CD14-positive monocyte (primary cell): Measurements from ENCODE around the gene KCNS3. TPM values are rescaled to one million over a fixed set of nuclear protein-coding genes. Genes with fewer than 3 reads are reported as not detected.

Experiments
- DNase-seq, 3 donors: peaks; one replicate each; pipeline ENCODE4 v3.0.0-alpha.2; 2011 to 2022
- H2AFZ ChIP-seq: 2 replicates; pipeline ENCODE4 v1.6.0; 2012; ENCODE audit warnings: mild to moderate bottlenecking, low read depth, low read length, inconsistent platforms; ENCODE audit not compliant: insufficient read depth, poor library complexity, severe bottlenecking
- H3K27ac ChIP-seq, 2 donors: 1 replicate in 1 of 2; 2 replicates in 1 of 2; pipeline ENCODE4 v1.5.1; 2012 to 2013; ENCODE audit warnings: low read length in 2 of 2, control low read depth in 1 of 2, inconsistent platforms in 1 of 2, low read depth in 1 of 2, mild to moderate bottlenecking in 1 of 2
- H3K27me3 ChIP-seq, 2 donors: one replicate each; pipeline versions ENCODE4 v1.6.0 to v1.6.1; 2011 to 2013; ENCODE audit warnings: low read length in 2 of 2; ENCODE audit not compliant: control insufficient read depth in 2 of 2, insufficient read depth in 2 of 2
- H3K36me3 ChIP-seq, 2 donors: replicated peaks in 1 of 2; 1 replicate in 1 of 2; 2 replicates in 1 of 2; pipeline versions ENCODE4 v1.5.1 to v1.6.1; 2012 to 2013; ENCODE audit warnings: low read length in 2 of 2, control low read depth in 1 of 2, inconsistent platforms in 1 of 2, mild to moderate bottlenecking in 1 of 2; ENCODE audit not compliant: insufficient read depth in 2 of 2, control insufficient read depth in 1 of 2
- H3K4me1 ChIP-seq, 2 donors: 1 replicate in 1 of 2; 2 replicates in 1 of 2; pipeline versions ENCODE4 v1.5.1 to v1.6.1; 2012 to 2013; ENCODE audit warnings: low read length in 2 of 2, control low read depth in 1 of 2, inconsistent platforms in 1 of 2, mild to moderate bottlenecking in 1 of 2, moderate library complexity in 1 of 2; ENCODE audit not compliant: insufficient read depth in 2 of 2, control insufficient read depth in 1 of 2
- H3K4me2 ChIP-seq: replicated peaks from 2 replicates; pipeline ENCODE3; 2012; ENCODE audit warnings: low read length, moderate library complexity, mild to moderate bottlenecking; ENCODE audit not compliant: poor library complexity, severe bottlenecking; ENCODE audit errors: extremely low read depth
- H3K4me3 ChIP-seq, 3 experiments: fragments of 200-600 bp in 1 of 3; sonication (generic) in 1 of 3; replicated peaks in 1 of 3; 1 replicate in 2 of 3; 2 replicates in 1 of 3; pipeline ENCODE4 v1.5.1; 2011 to 2013; ENCODE audit warnings: low read length in 3 of 3, mild to moderate bottlenecking in 3 of 3, control low read depth in 2 of 3, low read depth in 2 of 3, inconsistent platforms in 1 of 3, moderate library complexity in 1 of 3
- H3K79me2 ChIP-seq: 2 replicates; pipeline ENCODE4 v1.6.0; 2012; ENCODE audit warnings: mild to moderate bottlenecking, control low read depth, inconsistent platforms, low read length, moderate library complexity; ENCODE audit not compliant: insufficient read depth
- H3K9ac ChIP-seq: 2 replicates; pipeline ENCODE4 v1.6.0; 2017; ENCODE audit warnings: low read length, mild to moderate bottlenecking; ENCODE audit not compliant: insufficient read depth, poor library complexity, severe bottlenecking
- H3K9me3 ChIP-seq, 2 donors: replicated peaks in 1 of 2; 1 replicate in 1 of 2; 2 replicates in 1 of 2; pipeline versions ENCODE4 v1.5.1 to v1.6.1; 2012 to 2013; ENCODE audit warnings: low read length in 2 of 2, control low read depth in 1 of 2; ENCODE audit not compliant: control insufficient read depth in 1 of 2, insufficient read depth in 1 of 2
- H4K20me1 ChIP-seq: 2 replicates; pipeline ENCODE4 v1.6.0; 2012; ENCODE audit warnings: mild to moderate bottlenecking, low read length, control low read depth, moderate library complexity; ENCODE audit not compliant: insufficient read depth
- H3K27ac Mint-ChIP-seq, 7 donors: one replicate each; pipeline ENCODE4 v1.8.0; 2020; ENCODE audit warnings: mild to moderate bottlenecking in 7 of 7, mixed read lengths in 7 of 7, moderate library complexity in 6 of 7, inconsistent platforms in 2 of 7
- H3K27me3 Mint-ChIP-seq, 3 donors: one replicate each; pipeline ENCODE4 v1.8.0; 2021 to 2022; ENCODE audit warnings: low read depth in 3 of 3, mild to moderate bottlenecking in 3 of 3, mixed read lengths in 3 of 3, moderate library complexity in 3 of 3, inconsistent platforms in 1 of 3
- H3K36me3 Mint-ChIP-seq, 2 donors: one replicate each; pipeline ENCODE4 v1.8.0; 2020; ENCODE audit warnings: mixed read lengths in 2 of 2, inconsistent platforms in 1 of 2, mild to moderate bottlenecking in 1 of 2
- H3K4me1 Mint-ChIP-seq: one replicate; pipeline ENCODE4 v1.8.0; 2020; ENCODE audit warnings: mild to moderate bottlenecking, mixed read lengths
- H3K4me3 Mint-ChIP-seq, 2 donors: one replicate each; pipeline ENCODE4 v1.8.0; 2020; ENCODE audit warnings: mild to moderate bottlenecking in 2 of 2, mixed read lengths in 2 of 2, moderate library complexity in 1 of 2
- H3K9me3 Mint-ChIP-seq, 7 donors: one replicate each; pipeline ENCODE4 v1.8.0; 2020 to 2022; ENCODE audit warnings: mixed read lengths in 7 of 7, mild to moderate bottlenecking in 6 of 7, moderate library complexity in 6 of 7, inconsistent platforms in 2 of 7
- WGBS: methylation state at CpG from one replicate; pipeline ENCODE4 v1.1.5; 2013; ENCODE audit warnings: missing lambda C conversion rate; ENCODE audit not compliant: insufficient coverage; 5-methylcytosine and 5-hydroxymethylcytosine counted together
- intact Hi-C, 2 donors: fragments of 100-400 bp; cut with micrococcal nuclease; formaldehyde crosslinking; loops; one replicate each; pipeline versions ENCODE4 v1.15.0 to v1.15.1; 2023
- polyA plus RNA-seq, 3 donors: library from polyadenylated mRNA; depleted of rRNA in 1 of 3; unstranded in 2 of 3; stranded (reverse) in 1 of 3; fragments of 300-500 nt in 2 of 3; fragments of >200 nt in 1 of 3; fragmentation: Illumina TruSeq in 2 of 3; gene quantifications; 1 replicate in 2 of 3; 2 replicates in 1 of 3; pipeline ENCODE4 v1.2.3, GENCODE V29; 2012 to 2021
- TF ChIP-seq, protein P1 (sequence below): fragments of 200-600 bp; IDR thresholded peaks from one replicate; pipeline ENCODE4 v1.8.0; 2022; ENCODE audit warnings: antibody characterized with exemption, mild to moderate bottlenecking

The KCNS3 gene
- polyA plus RNA-seq, 3 donors, result not detected

- TF ChIP-seq, protein P1, sequence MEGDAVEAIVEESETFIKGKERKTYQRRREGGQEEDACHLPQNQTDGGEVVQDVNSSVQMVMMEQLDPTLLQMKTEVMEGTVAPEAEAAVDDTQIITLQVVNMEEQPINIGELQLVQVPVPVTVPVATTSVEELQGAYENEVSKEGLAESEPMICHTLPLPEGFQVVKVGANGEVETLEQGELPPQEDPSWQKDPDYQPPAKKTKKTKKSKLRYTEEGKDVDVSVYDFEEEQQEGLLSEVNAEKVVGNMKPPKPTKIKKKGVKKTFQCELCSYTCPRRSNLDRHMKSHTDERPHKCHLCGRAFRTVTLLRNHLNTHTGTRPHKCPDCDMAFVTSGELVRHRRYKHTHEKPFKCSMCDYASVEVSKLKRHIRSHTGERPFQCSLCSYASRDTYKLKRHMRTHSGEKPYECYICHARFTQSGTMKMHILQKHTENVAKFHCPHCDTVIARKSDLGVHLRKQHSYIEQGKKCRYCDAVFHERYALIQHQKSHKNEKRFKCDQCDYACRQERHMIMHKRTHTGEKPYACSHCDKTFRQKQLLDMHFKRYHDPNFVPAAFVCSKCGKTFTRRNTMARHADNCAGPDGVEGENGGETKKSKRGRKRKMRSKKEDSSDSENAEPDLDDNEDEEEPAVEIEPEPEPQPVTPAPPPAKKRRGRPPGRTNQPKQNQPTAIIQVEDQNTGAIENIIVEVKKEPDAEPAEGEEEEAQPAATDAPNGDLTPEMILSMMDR, result no peak
- Histone ChIP-seq H3K79me2 (no peaks in the 10 kb centered on the region), H3K4me1 (no peaks in the 10 kb centered on the region), H3K27ac (no peak overlapping the region), H3K36me3 (no peaks in the 10 kb centered on the region), H2AFZ (no peak overlapping the region), H3K27me3 (no peaks in the 10 kb centered on the region), H3K9me3 (no peaks in the 10 kb centered on the region), H3K4me3 (no peak overlapping the region), H3K4me2 (no peak overlapping the region), H4K20me1 (no peaks in the 10 kb centered on the region), H3K9ac (no peak overlapping the region)
- H3K9me3 Mint-ChIP-seq, result peaks cover 0 to 8% (median 0%) of the 10 kb centered on the region in 7 donors
- intact Hi-C loops, result no loop called here
- no peaks in the 10 kb centered on the region for H3K36me3 Mint-ChIP-seq
- WGBS, result 80% methylated on average over 3 of the region's 6 CpGs
- H3K4me1 Mint-ChIP-seq, result no peaks in the 10 kb centered on the region
- no peak overlapping the region for H3K27ac Mint-ChIP-seq
- peaks cover 3 to 4% (median 4%) of the 10 kb centered on the region in 3 donors for H3K27me3 Mint-ChIP-seq
- DNase-seq, result no peak
- H3K4me3 Mint-ChIP-seq, result no peak overlapping the region
Observed at GRCh38 chr2:17935242-17935885, 56.9 kb downstream of the KCNS3 start.

- intact Hi-C loops, result no loop called here
- H3K36me3 Mint-ChIP-seq, result no peaks in the 10 kb centered on the region
- Histone ChIP-seq H4K20me1 (no peaks in the 10 kb centered on the region), H3K79me2 (no peaks in the 10 kb centered on the region), H3K4me3 (no peak overlapping the region), H3K4me2 (no peak overlapping the region), H2AFZ (no peak overlapping the region), H3K36me3 (no peaks in the 10 kb centered on the region), H3K4me1 (no peaks in the 10 kb centered on the region), H3K9ac (no peak overlapping the region), H3K9me3 (no peaks in the 10 kb centered on the region), H3K27ac (no peak overlapping the region), H3K27me3 (no peaks in the 10 kb centered on the region)
- H3K9me3 Mint-ChIP-seq, result peaks cover 0 to 8% (median 0%) of the 10 kb centered on the region in 7 donors
- TF ChIP-seq, protein P1, result no peak
- no peak overlapping the region for H3K4me3 Mint-ChIP-seq
- H3K4me1 Mint-ChIP-seq, result no peaks in the 10 kb centered on the region
- H3K27me3 Mint-ChIP-seq, result peaks cover 2 to 4% (median 3%) of the 10 kb centered on the region in 3 donors
- no peak overlapping the region for H3K27ac Mint-ChIP-seq
- no CpG with 5 or more reads among the region's 1 CpG for WGBS
- DNase-seq, result no peak
Observed at GRCh38 chr2:17936599-17936998, 58.1 kb downstream of the KCNS3 start.
